Prostate gland (tissue), 2 donors: ENCODE data around the gene UNC5A.

Source experiments
- POLR2AphosphoS5 ChIP-seq: sonication (generic); formaldehyde crosslinking; IDR thresholded peaks from one replicate; pipeline ENCODE4 v1.6.1; 2017; ENCODE audit warnings: antibody characterized with exemption
- TF ChIP-seq, protein P1 (sequence below), 4 experiments: fragments of 200-600 bp in 2 of 4; fragments of 450-650 bp in 2 of 4; sonication (generic) in 2 of 4; IDR thresholded peaks; 1 replicate in 3 of 4; 2 replicates in 1 of 4; pipeline ENCODE4 v1.5.1; 2016 to 2019; ENCODE audit warnings: antibody characterized with exemption in 4 of 4, mild to moderate bottlenecking in 2 of 4, moderate library complexity in 2 of 4

DNA sequence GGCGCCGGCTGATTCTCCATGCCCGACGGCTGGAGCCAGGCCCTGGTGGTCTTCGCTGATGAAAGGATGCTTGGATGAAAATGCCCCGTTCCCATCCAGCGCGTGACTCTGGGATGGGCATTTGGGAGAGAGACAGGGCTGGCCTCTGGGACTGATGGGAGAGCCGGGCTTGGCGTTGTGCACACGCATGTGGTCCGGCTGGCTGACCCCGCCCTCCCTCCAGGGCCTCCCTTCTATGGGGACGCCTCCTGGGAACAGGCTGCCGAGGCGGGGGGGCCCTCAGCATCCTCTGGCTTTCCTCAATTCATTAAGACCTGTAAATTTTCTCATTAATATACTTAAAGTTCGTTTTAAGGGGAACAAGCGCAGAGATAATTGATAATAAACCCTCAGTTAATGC lies 36.8 kb downstream of the UNC5A start:
- no peak for TF ChIP-seq POLR2AphosphoS5
- TF ChIP-seq, protein P1, sequence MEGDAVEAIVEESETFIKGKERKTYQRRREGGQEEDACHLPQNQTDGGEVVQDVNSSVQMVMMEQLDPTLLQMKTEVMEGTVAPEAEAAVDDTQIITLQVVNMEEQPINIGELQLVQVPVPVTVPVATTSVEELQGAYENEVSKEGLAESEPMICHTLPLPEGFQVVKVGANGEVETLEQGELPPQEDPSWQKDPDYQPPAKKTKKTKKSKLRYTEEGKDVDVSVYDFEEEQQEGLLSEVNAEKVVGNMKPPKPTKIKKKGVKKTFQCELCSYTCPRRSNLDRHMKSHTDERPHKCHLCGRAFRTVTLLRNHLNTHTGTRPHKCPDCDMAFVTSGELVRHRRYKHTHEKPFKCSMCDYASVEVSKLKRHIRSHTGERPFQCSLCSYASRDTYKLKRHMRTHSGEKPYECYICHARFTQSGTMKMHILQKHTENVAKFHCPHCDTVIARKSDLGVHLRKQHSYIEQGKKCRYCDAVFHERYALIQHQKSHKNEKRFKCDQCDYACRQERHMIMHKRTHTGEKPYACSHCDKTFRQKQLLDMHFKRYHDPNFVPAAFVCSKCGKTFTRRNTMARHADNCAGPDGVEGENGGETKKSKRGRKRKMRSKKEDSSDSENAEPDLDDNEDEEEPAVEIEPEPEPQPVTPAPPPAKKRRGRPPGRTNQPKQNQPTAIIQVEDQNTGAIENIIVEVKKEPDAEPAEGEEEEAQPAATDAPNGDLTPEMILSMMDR (IDR thresholded peaks at IDR 0.05), result no peak
